HAP-1 (cell line): ENCODE results near the gene DNAJC6.

Source experiments
- DNase-seq, 2 experiments: peaks; one replicate each; pipeline ENCODE4 v3.0.0-alpha.2; 2016 to 2020; ENCODE audit warnings: low spot score in 2 of 2
- H3K27me3 ChIP-seq: fragments of 250-450 bp; sonication (Bioruptor Pico); 2 replicates; pipeline ENCODE4 v1.5.1; 2020; ENCODE audit warnings: low read depth, mild to moderate bottlenecking, moderate library complexity
- H3K36me3 ChIP-seq: fragments of 250-450 bp; sonication (Bioruptor Pico); replicated peaks from 2 replicates; pipeline ENCODE4 v1.5.1; 2020; ENCODE audit warnings: mild to moderate bottlenecking
- H3K4me1 ChIP-seq: fragments of 250-450 bp; sonication (Bioruptor Pico); 2 replicates; pipeline ENCODE4 v1.5.1; 2020; ENCODE audit warnings: mild to moderate bottlenecking
- H3K4me3 ChIP-seq: fragments of 250-450 bp; sonication (Bioruptor Pico); 2 replicates; pipeline ENCODE4 v1.5.1; 2020; ENCODE audit warnings: mild to moderate bottlenecking, moderate library complexity
- H3K9me3 ChIP-seq: fragments of 250-450 bp; sonication (Bioruptor Pico); 2 replicates; pipeline ENCODE4 v1.5.1; 2020; ENCODE audit warnings: mild to moderate bottlenecking, moderate library complexity
- in situ Hi-C: fragments of 300-500 bp; cut with MboI; formaldehyde crosslinking; loops from 3 replicates; pipeline ENCODE4 v1.14.3; 2020; ENCODE audit warnings: low sequenced_read_pairs, inconsistent platforms, mixed read lengths

Gene DNAJC6

DNA sequence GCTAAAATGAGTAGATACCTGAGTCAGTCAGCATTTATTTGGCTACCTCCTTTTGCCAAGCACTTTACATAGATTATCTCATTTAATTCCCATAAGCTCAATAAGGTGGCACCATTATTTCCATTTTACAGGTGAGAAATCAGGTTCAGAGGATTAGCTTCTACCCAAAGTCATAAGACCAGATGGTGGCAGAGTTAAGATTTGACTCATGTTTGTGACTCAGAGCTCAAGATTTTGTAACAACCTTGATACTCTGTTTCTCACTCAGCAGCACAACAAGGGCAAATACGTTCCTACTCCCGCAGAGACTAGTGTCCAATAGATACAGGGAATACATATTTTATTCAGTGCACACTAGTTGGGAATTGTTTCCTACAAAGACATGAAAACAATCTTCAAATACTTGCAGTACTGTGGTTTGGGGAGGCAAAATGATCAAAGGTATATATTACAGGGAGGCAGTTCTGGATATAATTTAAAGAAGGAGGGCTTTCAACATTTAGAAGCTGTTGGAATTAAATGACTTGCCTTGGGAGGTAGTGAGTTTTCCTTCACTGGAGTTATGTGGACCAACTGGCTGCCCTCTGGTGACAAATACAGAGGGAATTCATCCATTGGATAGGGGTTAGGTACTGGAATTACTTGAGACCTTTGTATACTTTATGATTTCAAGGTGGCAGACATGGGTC lies 114.7 kb downstream of the DNAJC6 start:
- Histone ChIP-seq H3K4me1 (peaks cover 35% of the 10 kb centered on the region), H3K4me3 (no peak overlapping the region), H3K36me3 (peaks cover 12% of the 10 kb centered on the region), H3K9me3 (no peaks in the 10 kb centered on the region), H3K27me3 (no peaks in the 10 kb centered on the region)
- in situ Hi-C loops, result loop anchor here (25.0 kb wide), 1 partner anchor 362 kb away; no protein-coding TSS in a partner anchor
- DNase-seq, result no peak

DNA sequence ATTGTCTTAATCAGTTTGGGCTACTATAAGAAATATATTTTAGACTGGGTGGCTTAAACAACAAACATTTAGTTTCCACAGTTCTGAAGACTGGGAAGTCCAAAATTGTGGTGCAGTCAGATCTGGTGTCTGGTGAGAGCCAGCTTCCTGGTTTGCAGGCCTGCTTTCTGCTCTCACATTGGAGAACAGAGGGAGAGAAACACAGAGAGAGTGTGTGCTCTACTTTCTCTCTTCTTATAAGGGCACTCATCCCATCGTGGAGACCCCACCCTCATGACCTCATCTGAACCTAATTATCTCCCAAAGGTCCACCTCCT lies 115.2 kb downstream of the DNAJC6 start:
- Histone ChIP-seq H3K27me3 (no peaks in the 10 kb centered on the region), H3K36me3 (peaks cover 12% of the 10 kb centered on the region), H3K4me1 (peaks cover 33% of the 10 kb centered on the region), H3K4me3 (no peak overlapping the region), H3K9me3 (no peaks in the 10 kb centered on the region)
- no peak for DNase-seq
- in situ Hi-C loops, result loop anchor here (25.0 kb wide), 1 partner anchor 362 kb away; no protein-coding TSS in a partner anchor

- no peaks in the 10 kb centered on the region for H3K9me3 ChIP-seq
- no peak overlapping the region for H3K4me3 ChIP-seq
- in situ Hi-C loops, result no loop called here
- no peaks in the 10 kb centered on the region for H3K27me3 ChIP-seq
- DNase-seq, result no peak
- peaks cover 12% of the 10 kb centered on the region for H3K36me3 ChIP-seq
- H3K4me1 ChIP-seq, result peaks cover 33% of the 10 kb centered on the region
These were observed 115.7 kb downstream of the DNAJC6 start for GRCh38 chr1:65425006-65425405.

DNA sequence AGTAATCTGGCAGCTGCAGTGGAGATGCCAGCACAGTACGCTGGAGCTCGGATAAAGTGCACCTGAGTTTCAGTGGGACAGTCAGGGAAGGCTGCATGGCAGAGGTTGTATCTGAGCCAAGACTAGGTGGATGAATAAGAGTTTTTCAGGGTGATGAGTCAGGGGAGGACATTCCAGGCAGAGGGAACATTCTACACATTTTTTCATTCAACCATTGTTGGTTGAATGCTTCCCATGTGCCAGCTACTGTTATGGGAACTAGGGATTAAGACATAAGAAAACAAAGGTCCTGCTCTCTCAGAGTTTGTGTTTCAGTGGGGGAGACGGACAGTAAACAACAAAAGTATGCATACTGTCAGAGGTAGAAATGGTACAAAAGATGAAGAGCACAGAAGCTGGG lies 116.4 kb downstream of the DNAJC6 start:
- Histone ChIP-seq H3K36me3 (peaks cover 12% of the 10 kb centered on the region), H3K4me1 (peaks cover 33% of the 10 kb centered on the region), H3K9me3 (no peaks in the 10 kb centered on the region), H3K4me3 (no peak overlapping the region), H3K27me3 (no peaks in the 10 kb centered on the region)
- in situ Hi-C loops, result no loop called here
- peak; percentile 44 to 78 for DNase-seq

DNA sequence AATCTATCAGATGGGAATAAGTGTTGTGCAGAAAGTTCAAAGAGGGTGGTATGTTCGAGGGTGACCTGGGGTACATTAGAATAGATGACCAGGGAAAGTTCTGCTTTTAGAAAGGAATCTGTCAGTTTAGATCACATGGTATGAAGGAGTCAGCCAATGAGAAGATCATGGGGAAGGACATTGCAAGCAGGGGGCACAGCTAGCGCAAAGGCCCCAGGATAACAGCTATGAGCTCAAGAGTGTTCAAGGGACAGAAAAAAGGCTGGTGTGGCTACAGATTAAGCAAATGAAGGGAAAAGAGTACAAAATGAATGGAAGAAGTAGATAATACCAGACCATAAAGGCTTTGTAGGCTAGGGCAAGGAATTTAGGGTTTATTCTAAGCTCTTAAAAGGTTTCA lies 119.7 kb downstream of the DNAJC6 start:
- H3K4me1 ChIP-seq, result peaks cover 35% of the 10 kb centered on the region
- H3K9me3 ChIP-seq, result no peaks in the 10 kb centered on the region
- DNase-seq, result peak in 1 of 2 experiments; percentile 21
- H3K36me3 ChIP-seq, result peaks cover 20% of the 10 kb centered on the region
- in situ Hi-C loops, result no loop called here
- H3K27me3 ChIP-seq, result no peaks in the 10 kb centered on the region
- no peak overlapping the region for H3K4me3 ChIP-seq

- Histone ChIP-seq H3K9me3 (no peaks in the 10 kb centered on the region), H3K4me3 (no peak overlapping the region), H3K36me3 (peaks cover 20% of the 10 kb centered on the region), H3K27me3 (no peaks in the 10 kb centered on the region), H3K4me1 (peaks cover 28% of the 10 kb centered on the region)
- in situ Hi-C loops, result loop anchor here (10.0 kb wide), 1 partner anchor 255 kb away; no protein-coding TSS in a partner anchor
- no peak for DNase-seq
These were observed 120.5 kb downstream of the DNAJC6 start for GRCh38 chr1:65429806-65430205.

DNA sequence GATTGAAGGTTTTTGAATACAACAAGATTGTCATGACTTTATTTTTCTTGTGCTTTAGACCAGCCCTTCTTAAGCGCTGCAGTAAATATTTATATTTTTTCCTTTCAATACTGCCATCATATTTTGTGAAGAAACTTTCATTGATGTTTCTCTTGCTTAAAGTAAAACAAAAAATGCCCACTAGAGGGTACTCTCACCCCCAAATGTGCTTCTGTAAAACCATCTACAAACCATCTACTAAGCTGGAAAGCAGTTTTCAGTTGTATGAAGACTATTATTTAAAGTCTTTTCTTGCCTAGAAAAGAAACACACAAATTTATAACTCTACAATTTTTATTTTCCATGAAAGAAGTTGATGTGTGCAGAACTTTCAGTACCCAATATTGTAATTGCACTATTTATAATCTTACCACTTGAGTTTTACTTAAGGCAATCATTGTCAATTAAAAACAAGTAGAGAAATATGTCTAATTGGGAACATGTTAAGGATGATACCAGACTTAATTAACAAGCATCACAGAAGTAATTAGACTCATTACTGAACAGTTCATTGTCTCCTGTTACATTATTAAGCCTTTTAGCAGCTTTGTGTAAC lies 121.9 kb downstream of the DNAJC6 start:
- no peaks in the 10 kb centered on the region for H3K27me3 ChIP-seq
- peaks cover 16% of the 10 kb centered on the region for H3K36me3 ChIP-seq
- peaks cover 15% of the 10 kb centered on the region for H3K4me1 ChIP-seq
- H3K4me3 ChIP-seq, result no peak overlapping the region
- H3K9me3 ChIP-seq, result no peaks in the 10 kb centered on the region
- DNase-seq, result peak in 1 of 2 experiments; percentile 42
- in situ Hi-C loops, result loop anchor here (10.0 kb wide), 1 partner anchor 254 kb away; no protein-coding TSS in a partner anchor

DNA sequence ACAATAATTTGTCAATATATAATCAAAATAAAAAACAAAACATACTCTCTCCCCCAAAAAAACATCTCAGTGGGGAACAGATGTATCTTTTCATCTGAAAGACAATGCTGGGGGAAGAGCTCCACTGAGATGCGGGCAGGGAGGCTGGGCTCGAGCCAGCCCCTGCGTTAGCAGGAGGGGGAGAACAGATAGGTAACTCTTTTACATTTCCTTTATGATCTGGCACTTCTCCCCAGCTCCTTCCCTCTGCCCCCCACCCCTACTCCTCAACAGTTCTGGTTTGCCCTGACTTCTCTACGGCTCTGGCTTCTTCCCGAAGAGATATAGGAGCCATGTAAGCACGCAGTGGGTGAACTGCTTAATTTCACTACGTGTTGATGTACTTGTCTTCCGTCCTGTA lies 123.6 kb downstream of the DNAJC6 start:
- Histone ChIP-seq H3K4me1 (peaks cover 14% of the 10 kb centered on the region), H3K4me3 (no peak overlapping the region), H3K9me3 (no peaks in the 10 kb centered on the region), H3K27me3 (no peaks in the 10 kb centered on the region), H3K36me3 (peaks cover 8% of the 10 kb centered on the region)
- no peak for DNase-seq
- in situ Hi-C loops, result loop anchor here (10.0 kb wide), 1 partner anchor 252 kb away; no protein-coding TSS in a partner anchor

- Histone ChIP-seq H3K4me3 (no peak overlapping the region), H3K27me3 (no peaks in the 10 kb centered on the region), H3K9me3 (no peaks in the 10 kb centered on the region), H3K36me3 (peaks cover 8% of the 10 kb centered on the region; the same call in 1 of the 2 replicates), H3K4me1 (peaks cover 10% of the 10 kb centered on the region)
- DNase-seq, result no peak
- in situ Hi-C loops, result loop anchor here (10.0 kb wide), 1 partner anchor 251 kb away; no protein-coding TSS in a partner anchor
These were observed 124.9 kb downstream of the DNAJC6 start for GRCh38 chr1:65434255-65434654.

DNA sequence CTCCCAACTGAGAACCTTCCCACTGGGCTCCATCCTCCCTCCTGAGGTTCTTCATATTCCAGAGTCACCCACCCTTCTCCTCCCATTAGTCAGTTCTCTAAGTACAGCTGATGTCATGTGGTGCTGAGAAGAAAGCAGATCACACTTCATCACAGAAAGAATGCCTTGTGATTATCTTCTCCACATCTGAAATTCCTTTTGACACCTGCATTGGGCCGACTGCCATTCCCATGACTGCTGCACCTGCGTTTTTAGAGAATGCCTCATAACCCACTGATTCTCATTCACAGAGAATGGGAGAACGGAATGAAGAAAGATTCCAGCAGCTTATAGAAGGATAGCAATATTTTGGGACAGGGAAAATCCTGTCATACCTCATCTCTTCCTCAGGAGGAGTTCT lies 125.4 kb downstream of the DNAJC6 start:
- Histone ChIP-seq H3K9me3 (no peaks in the 10 kb centered on the region), H3K27me3 (no peaks in the 10 kb centered on the region), H3K4me3 (no peak overlapping the region), H3K36me3 (peaks cover 8% of the 10 kb centered on the region; the same call in 1 of the 2 replicates), H3K4me1 (peaks cover 8% of the 10 kb centered on the region)
- in situ Hi-C loops, result loop anchor here (10.0 kb wide), 1 partner anchor 250 kb away; no protein-coding TSS in a partner anchor
- DNase-seq, result no peak

GRCh38 chr1:65435987-65436386 lies 126.6 kb downstream of the DNAJC6 start:
- in situ Hi-C loops, result loop anchor here (10.0 kb wide), 1 partner anchor 249 kb away; no protein-coding TSS in a partner anchor
- peaks cover 8% of the 10 kb centered on the region for H3K4me1 ChIP-seq
- no peak for DNase-seq
- no peaks in the 10 kb centered on the region for H3K9me3 ChIP-seq
- no peaks in the 10 kb centered on the region for H3K27me3 ChIP-seq
- no peak overlapping the region for H3K4me3 ChIP-seq
- H3K36me3 ChIP-seq, result peaks cover 8% of the 10 kb centered on the region; the same call in 1 of the 2 replicates

- no peaks in the 10 kb centered on the region for H3K27me3 ChIP-seq
- H3K36me3 ChIP-seq, result no peaks in the 10 kb centered on the region
- no peaks in the 10 kb centered on the region for H3K9me3 ChIP-seq
- no peak overlapping the region for H3K4me3 ChIP-seq
- no peaks in the 10 kb centered on the region; the same call in none of the 2 replicates for H3K4me1 ChIP-seq
- in situ Hi-C loops, result loop anchor here (10.0 kb wide), 1 partner anchor 247 kb away; no protein-coding TSS in a partner anchor
- DNase-seq, result no peak
These were observed 128.3 kb downstream of the DNAJC6 start for GRCh38 chr1:65437616-65438015.

GRCh38 chr1:65440322-65440900 lies 131.1 kb downstream of the DNAJC6 start:
- no peaks in the 10 kb centered on the region for H3K27me3 ChIP-seq
- H3K9me3 ChIP-seq, result no peaks in the 10 kb centered on the region
- in situ Hi-C loops, result no loop called here
- no peak overlapping the region for H3K4me3 ChIP-seq
- no peaks in the 10 kb centered on the region for H3K36me3 ChIP-seq
- no peak for DNase-seq
- H3K4me1 ChIP-seq, result no peaks in the 10 kb centered on the region; the same call in none of the 2 replicates

- no peak for DNase-seq
- no peak overlapping the region for H3K4me3 ChIP-seq
- in situ Hi-C loops, result no loop called here
- H3K36me3 ChIP-seq, result no peaks in the 10 kb centered on the region
- no peaks in the 10 kb centered on the region for H3K27me3 ChIP-seq
- no peaks in the 10 kb centered on the region; the same call in none of the 2 replicates for H3K4me1 ChIP-seq
- no peaks in the 10 kb centered on the region for H3K9me3 ChIP-seq
These were observed 131.6 kb downstream of the DNAJC6 start for GRCh38 chr1:65440915-65441314.
